NCI-H526 (cell line): ENCODE data around the gene ESR1.

Experiments
- DNase-seq, 2 experiments: peaks; one replicate each; lab custom pipeline; 2025; lab: John Stamatoyannopoulos, UW

The ESR1 gene

GRCh38 chr6:152094276-152094675 lies 286.8 kb downstream of the ESR1 start:
- no peak for DNase-seq

GRCh38 chr6:152094992-152095592 lies 287.6 kb downstream of the ESR1 start:
- no peak for DNase-seq

- DNase-seq, result no peak
Measured at GRCh38 chr6:152096863-152097496, 289.5 kb downstream of the ESR1 start.

- DNase-seq, result no peak
Measured at GRCh38 chr6:152098683-152099082, 291.2 kb downstream of the ESR1 start.

GRCh38 chr6:152099446-152100182 lies 292.1 kb downstream of the ESR1 start:
- DNase-seq, result no peak

- no peak for DNase-seq
Measured at GRCh38 chr6:152100183-152100618, 292.7 kb downstream of the ESR1 start.

- DNase-seq, result no peak
Measured at GRCh38 chr6:152107973-152108372, 300.5 kb downstream of the ESR1 start.

- no peak for DNase-seq
Measured at GRCh38 chr6:152110886-152111820, 303.7 kb downstream of the ESR1 start.

GRCh38 chr6:152112491-152113261 lies 305.2 kb downstream of the ESR1 start:
- DNase-seq, result no peak

- no peak for DNase-seq
Measured at GRCh38 chr6:152117156-152118133, 310.0 kb downstream of the ESR1 start.

- no peak for DNase-seq
Measured at GRCh38 chr6:152118224-152118623, 310.7 kb downstream of the ESR1 start.

GRCh38 chr6:152118678-152119077 lies 311.2 kb downstream of the ESR1 start:
- no peak for DNase-seq

- DNase-seq, result no peak
Measured at GRCh38 chr6:152119831-152120230, 312.3 kb downstream of the ESR1 start.

GRCh38 chr6:152121910-152122309 lies 314.4 kb downstream of the ESR1 start:
- no peak for DNase-seq

GRCh38 chr6:152122434-152122833 lies 315.0 kb downstream of the ESR1 start:
- DNase-seq, result no peak

GRCh38 chr6:152123076-152123475 lies 315.6 kb downstream of the ESR1 start:
- no peak for DNase-seq

GRCh38 chr6:152124429-152125074 lies 317.1 kb downstream of the ESR1 start:
- DNase-seq, result peak in 1 of 2 experiments; percentile 36

GRCh38 chr6:152127432-152128165 lies 320.1 kb downstream of the ESR1 start:
- DNase-seq, result no peak

GRCh38 chr6:152129691-152130151 lies 322.2 kb downstream of the ESR1 start:
- DNase-seq, result no peak
